H1 (cell line): Measurements from ENCODE around the gene SELENOF. TPM values are rescaled to one million over a fixed set of nuclear protein-coding genes. Genes with fewer than 3 reads are reported as not detected.

Source experiments
- ASH2L ChIP-seq: fragments of 200-600, 300-600 bp; sonication (generic); IDR thresholded peaks from one replicate; pipeline ENCODE4 v1.7.1; 2017; ENCODE audit warnings: low read length
- CHD2 ChIP-seq: IDR thresholded peaks from 2 replicates; pipeline ENCODE4 v1.6.1; 2012; ENCODE audit warnings: low read length, improper control_type of control experiment
- HDAC2 ChIP-seq, 2 experiments: fragments of 300-600 bp in 1 of 2; sonication (generic) in 1 of 2; IDR thresholded peaks; 2 replicates each; pipeline ENCODE4 v1.6.1; 2011 to 2012; ENCODE audit warnings: low read depth in 2 of 2, low read length in 2 of 2, mild to moderate bottlenecking in 2 of 2, moderate library complexity in 2 of 2, borderline replicate concordance in 1 of 2, inconsistent platforms in 1 of 2
- SIX5 ChIP-seq: IDR thresholded peaks from 2 replicates; pipeline ENCODE4 v1.6.1; 2011; ENCODE audit warnings: mild to moderate bottlenecking, low read depth, low read length
- SP1 ChIP-seq: IDR thresholded peaks from 2 replicates; pipeline ENCODE4 v1.6.1; 2011; ENCODE audit warnings: low read depth, low read length
- polyA plus RNA-seq, 7 experiments: library from polyadenylated mRNA; depleted of rRNA in 3 of 7; stranded (reverse) in 5 of 7; unstranded in 2 of 7; fragments of >200 nt in 5 of 7; fragments of 200-250 nt in 2 of 7; gene quantifications; 1 replicate in 5 of 7; 2 replicates in 1 of 7; 4 replicates in 1 of 7; pipeline versions ENCODE4 v1.2.1 to v1.2.3, GENCODE V29; 2011 to 2013; ENCODE audit warnings: missing spikeins in 2 of 7, mixed read lengths in 2 of 7
- total RNA-seq: library from RNA; stranded (reverse); fragmentation: NEBNext Ultra II Directional; extraction: Animal tissue kit (Norgen Biotek cat#: 25700); gene quantifications from 2 replicates; pipeline ENCODE4 v1.2.1, GENCODE V29; 2021

SELENOF gene
- total and polyA plus RNA-seq, 2 of the 8 experiments (the other 6 are each of a cell fraction or from before 2014, with no cell fraction given) = 70.7 to 163 TPM

- TF ChIP-seq HDAC2 (IDR thresholded peaks at IDR 0.05; ENCODE audit: borderline replicate concordance in 1 of 2, low read depth in 2 of 2, low read length in 2 of 2) (no peak), SP1 (no peak), ASH2L (no peak), CHD2 (no peak), SIX5 (no peak)
These were observed 88.6 kb downstream of the SELENOF start (continued) for GRCh38 chr1:86825319-86825718.
